Activated T-helper 1 cell treated with Interleukin-2 at 50 U/mL for 16 hours (primary cell): ENCODE results near the gene ZNF648.
A peak's percentile ranks its signal among the peaks of the same experiment; 100 is the strongest.
"Not testable (repeated sequence)": the region's sequence is repeated elsewhere in the genome, so short reads cannot be mapped to it uniquely, and the experiment has no call there.

ENCODE experiments used
- DNase-seq: peaks from one replicate; pipeline ENCODE4 v3.0.0-alpha.2; 2020; ENCODE audit warnings: low read depth

The ZNF648 gene

GRCh38 chr1:182061594-182061993, at the start of gene ZNF648:
Gene ZNF648 (minus strand): TSS chr1:182061712. CDS start chr1:182058010, 3,702 bp downstream.
- DNase-seq: no peak

GRCh38 chr1:182110635-182111034, 49.1 kb upstream of the ZNF648 start:
- no peak for DNase-seq

- no peak for DNase-seq
These were observed 48.3 kb upstream of the ZNF648 start for GRCh38 chr1:182109771-182110170.

- DNase-seq: no peak
These were observed 45.7 kb upstream of the ZNF648 start for GRCh38 chr1:182107209-182107608.

GRCh38 chr1:182102043-182102416, 40.5 kb upstream of the ZNF648 start:
- DNase-seq: no peak

- DNase-seq: no peak
These were observed 40.0 kb upstream of the ZNF648 start for GRCh38 chr1:182101415-182102042.

GRCh38 chr1:182098301-182098700, 36.8 kb upstream of the ZNF648 start:
- no peak for DNase-seq

- DNase-seq: no peak
These were observed 34.4 kb upstream of the ZNF648 start for GRCh38 chr1:182095946-182096345.

- DNase-seq: not testable (repeated sequence)
These were observed 33.0 kb upstream of the ZNF648 start for GRCh38 chr1:182094514-182095005.

GRCh38 chr1:182093781-182094180, 32.3 kb upstream of the ZNF648 start:
- DNase-seq: no peak

- no peak for DNase-seq
These were observed 30.8 kb upstream of the ZNF648 start for GRCh38 chr1:182092336-182092735.

- no peak for DNase-seq
These were observed 29.6 kb upstream of the ZNF648 start for GRCh38 chr1:182091083-182091482.

GRCh38 chr1:182087719-182088350, 26.3 kb upstream of the ZNF648 start:
- DNase-seq: no peak

- DNase-seq: no peak
These were observed 25.8 kb upstream of the ZNF648 start for GRCh38 chr1:182087304-182087703.

GRCh38 chr1:182086620-182087019, 25.1 kb upstream of the ZNF648 start:
- DNase-seq: no peak

- DNase-seq: no peak
These were observed 24.6 kb upstream of the ZNF648 start for GRCh38 chr1:182086136-182086535.

- no peak for DNase-seq
These were observed 24.2 kb upstream of the ZNF648 start for GRCh38 chr1:182085726-182086125.

- DNase-seq: peak; percentile 55
These were observed 23.2 kb upstream of the ZNF648 start for GRCh38 chr1:182084487-182085316.

- no peak for DNase-seq
These were observed 22.5 kb upstream of the ZNF648 start for GRCh38 chr1:182083851-182084486.

GRCh38 chr1:182080955-182081582, 19.6 kb upstream of the ZNF648 start:
- DNase-seq: no peak

GRCh38 chr1:182080040-182080439, 18.5 kb upstream of the ZNF648 start:
- no peak for DNase-seq

- no peak for DNase-seq
These were observed 10.4 kb upstream of the ZNF648 start for GRCh38 chr1:182071924-182072323.
